ENCODE results near the gene C19orf44.
"Not testable (repeated sequence)": the region's sequence is repeated elsewhere in the genome, so short reads cannot be mapped to it uniquely, and the experiment has no call there.

C19orf44 gene

GRCh38 chr19:16542045-16542909 is 46.1 kb downstream of the C19orf44 start, which contains the start of gene CHERP:
TSS of gene CHERP (minus strand) at chr19:16542437. CDS start at chr19:16542378, 59 bp downstream.
- H3K4me3 Mint-ChIP-seq = peak within 1 kb of the TSS; percentile 92
- peaks cover 39% of the 10 kb centered on the region for H3K4me1 Mint-ChIP-seq
- H3K36me3 Mint-ChIP-seq (ENCODE audit: low read depth) = peaks cover 46% of the 10 kb centered on the region
- peak within 1 kb of the TSS; percentile 85 for H3K27ac Mint-ChIP-seq
- no peaks in the 10 kb centered on the region for H3K9me3 Mint-ChIP-seq
- DNase-seq = peak; percentile 95
- TF ChIP-seq CTCF (IDR thresholded peaks at IDR 0.05) = no peak
- no peaks in the 10 kb centered on the region for H3K27me3 Mint-ChIP-seq (ENCODE audit: low read depth, poor library complexity)

- H3K27me3 Mint-ChIP-seq (ENCODE audit: low read depth, poor library complexity) = no peaks in the 10 kb centered on the region
- H3K27ac Mint-ChIP-seq = peak overlapping the region; percentile 59
- peaks cover 38% of the 10 kb centered on the region for H3K36me3 Mint-ChIP-seq (ENCODE audit: low read depth)
- H3K4me3 Mint-ChIP-seq = peak overlapping the region; percentile 92
- peaks cover 39% of the 10 kb centered on the region for H3K4me1 Mint-ChIP-seq
- no peak for TF ChIP-seq CTCF (IDR thresholded peaks at IDR 0.05)
- no peak for DNase-seq
- H3K9me3 Mint-ChIP-seq = no peaks in the 10 kb centered on the region
Observed at GRCh38 chr19:16542910-16543472, 46.8 kb downstream of the C19orf44 start.

GRCh38 chr19:16543734-16544133 is 47.5 kb downstream of the C19orf44 start:
- peak overlapping the region; percentile 92 for H3K4me3 Mint-ChIP-seq
- DNase-seq; H3K9me3 Mint-ChIP-seq; H3K27ac Mint-ChIP-seq; H3K27me3 Mint-ChIP-seq (ENCODE audit: low read depth, poor library complexity): not testable (repeated sequence)
- peaks cover 33% of the 10 kb centered on the region for H3K4me1 Mint-ChIP-seq
- H3K36me3 Mint-ChIP-seq (ENCODE audit: low read depth) = peaks cover 31% of the 10 kb centered on the region

GRCh38 chr19:16544473-16545231 is 48.5 kb downstream of the C19orf44 start:
- no peak for DNase-seq
- H3K36me3 Mint-ChIP-seq (ENCODE audit: low read depth) = peaks cover 22% of the 10 kb centered on the region
- H3K27me3 Mint-ChIP-seq (ENCODE audit: low read depth, poor library complexity) = no peaks in the 10 kb centered on the region
- no peak for TF ChIP-seq CTCF (IDR thresholded peaks at IDR 0.05)
- H3K4me1 Mint-ChIP-seq = peaks cover 29% of the 10 kb centered on the region
- peak overlapping the region; percentile 60 for H3K4me3 Mint-ChIP-seq
- H3K9me3 Mint-ChIP-seq = no peaks in the 10 kb centered on the region
- peak overlapping the region; percentile 37 for H3K27ac Mint-ChIP-seq

- Mint-ChIP-seq H3K27ac (no peak overlapping the region), H3K4me3 (no peak overlapping the region), H3K4me1 (peaks cover 11% of the 10 kb centered on the region), H3K36me3 (ENCODE audit: low read depth) (peaks cover 20% of the 10 kb centered on the region), H3K27me3 (ENCODE audit: low read depth, poor library complexity) (no peaks in the 10 kb centered on the region), H3K9me3 (no peaks in the 10 kb centered on the region)
- TF ChIP-seq CTCF (IDR thresholded peaks at IDR 0.05) = no peak
- DNase-seq = no peak
Observed at GRCh38 chr19:16548956-16549355, 52.8 kb downstream of the C19orf44 start.

- peaks cover 26% of the 10 kb centered on the region for H3K36me3 Mint-ChIP-seq (ENCODE audit: low read depth)
- not testable (repeated sequence) for H3K27me3 Mint-ChIP-seq (ENCODE audit: low read depth, poor library complexity); H3K4me3 Mint-ChIP-seq; H3K4me1 Mint-ChIP-seq; H3K9me3 Mint-ChIP-seq; DNase-seq; H3K27ac Mint-ChIP-seq
Observed at GRCh38 chr19:16551902-16552301, 55.7 kb downstream of the C19orf44 start.
